Heart left ventricle (tissue), 16 donors: Measurements from ENCODE around the gene SMPD2. TPM values are rescaled to one million over a fixed set of nuclear protein-coding genes. Genes with fewer than 3 reads are reported as not detected.

ENCODE experiments used
- ATAC-seq, 4 donors: fragments of 200-7000 bp; cut with Tn5 transposase; one replicate each; pipeline ENCODE4 v1.9.1; 2020 to 2022; ENCODE audit warnings: moderate library complexity in 4 of 4, mild to moderate bottlenecking in 3 of 4, moderate number of reproducible peaks in 1 of 4
- DNase-seq, 5 donors: peaks; one replicate each; pipeline ENCODE4 v3.0.0-alpha.2; 2020
- H3K27ac ChIP-seq, 12 donors: fragments of 200-600 bp; sonication (generic) in 4 of 12; one replicate each; pipeline versions ENCODE4 v1.5.0 to v1.8.0; 2016 to 2022; ENCODE audit warnings: mild to moderate bottlenecking in 2 of 12
- H3K27me3 ChIP-seq, 9 donors: fragments of 200-600 bp; sonication (generic) in 2 of 9; one replicate each; pipeline versions ENCODE4 v1.5.1 to v1.8.0; 2016 to 2022; ENCODE audit warnings: mild to moderate bottlenecking in 3 of 9
- H3K36me3 ChIP-seq, 9 donors: fragments of 200-600 bp; sonication (generic) in 2 of 9; one replicate each; pipeline versions ENCODE4 v1.5.0 to v1.8.0; 2018 to 2022; ENCODE audit warnings: mild to moderate bottlenecking in 2 of 9
- H3K4me1 ChIP-seq, 12 donors: fragments of 200-600 bp; sonication (generic) in 4 of 12; one replicate each; pipeline versions ENCODE4 v1.5.0 to v1.8.0; 2016 to 2022; ENCODE audit warnings: mild to moderate bottlenecking in 3 of 12
- H3K4me3 ChIP-seq, 12 donors: fragments of 200-600 bp; sonication (generic) in 4 of 12; one replicate each; pipeline versions ENCODE4 v1.5.0 to v1.8.0; 2017 to 2022; ENCODE audit warnings: mild to moderate bottlenecking in 9 of 12, moderate library complexity in 4 of 12
- H3K9me3 ChIP-seq, 12 donors: fragments of 200-600 bp; sonication (generic) in 4 of 12; one replicate each; pipeline versions ENCODE4 v1.5.0 to v1.8.0; 2016 to 2022; ENCODE audit warnings: mild to moderate bottlenecking in 1 of 12
- POLR2A ChIP-seq, 2 donors: fragments of 450-650 bp; IDR thresholded peaks; one replicate each; pipeline ENCODE4 v1.6.1; 2017; ENCODE audit warnings: antibody characterized with exemption in 2 of 2, mild to moderate bottlenecking in 2 of 2, moderate library complexity in 2 of 2
- WGBS, 4 donors: extraction: QIAGEN DNeasy Blood & Tissue Kit in 2 of 4; methylation state at CpG; one replicate each; pipeline versions ENCODE4 v1.1.5 to v1.1.7; 2013 to 2018; 5-methylcytosine and 5-hydroxymethylcytosine counted together
- intact Hi-C, 10 donors: fragments of 100-400 bp; cut with DNase I; formaldehyde crosslinking; loops; one replicate each; pipeline versions ENCODE4 v1.11.1 to v1.14.2; 2022
- polyA plus RNA-seq, 2 donors: library from polyadenylated mRNA; stranded (reverse); fragments of 200-250 nt; gene quantifications; one replicate each; pipeline ENCODE4 v1.2.3, GENCODE V29; 2013
- total RNA-seq, 9 donors: library from RNA; depleted of rRNA in 2 of 9; stranded (reverse); fragments of >200 nt in 2 of 9; fragmentation: NEBNext Ultra II Directional in 3 of 9; extraction: Animal tissue kit (Norgen Biotek cat#: 25700) in 3 of 9; gene quantifications; one replicate each; pipeline versions ENCODE4 v1.1.0 to v1.2.4, GENCODE V29; 2016 to 2023
- TF ChIP-seq, protein P1 (sequence below), 12 donors: fragments of 200-600 bp; sonication (generic) in 4 of 12; IDR thresholded peaks; one replicate each; pipeline versions ENCODE4 v1.5.0 to v1.8.0; 2018 to 2022; ENCODE audit warnings: antibody characterized with exemption in 12 of 12, mild to moderate bottlenecking in 5 of 12
- donor health status: ischemic (EF 13 %, LVEDD 7.1; RV severe dilation, severe dysfunction).
- donor health status: healthy with polysubstance abuse.
- donor health status: DM: no; HTN: yes; CAD: no.
- donor health status: DM: no; HTN: no; CAD: no.
- donor health status: ischemic (EF 25% LVEDD 6.9; RV normal size, moderate dysfunction).
- donor health status: ischemic (EF 25% LVEDD 5.7; RV mildly dilated, moderate dysfunction).
- donor health status: healthy.
- donor health status: DM: yes; HTN: yes; CAD: no.
- donor health status: ischemic (EF 35%, LVEDD 5.7; RV mildly dilated, moderate dysfunction).
- donor health status: nonischemic (EF 11% LVEDD 7.7; RV severe dilation, severe dysfunction).
- donor health status: DM: yes; HTN: yes; CAD: no.
- donor health status: PGD.
- donor health status: ischemic (EF 29% LVEDD 5.4; RV normal size, mild dysfunction).
- donor health status: nonischemic (EF 23%, LVEDD 6.1; RV moderate dilation, normal function).

SMPD2 gene
- total and polyA plus RNA-seq, 11 donors: 2.0 to 9.6 (median 4.2) TPM

- TF ChIP-seq POLR2A (IDR thresholded peaks at IDR 0.05): no peak
- TF ChIP-seq, protein P1, sequence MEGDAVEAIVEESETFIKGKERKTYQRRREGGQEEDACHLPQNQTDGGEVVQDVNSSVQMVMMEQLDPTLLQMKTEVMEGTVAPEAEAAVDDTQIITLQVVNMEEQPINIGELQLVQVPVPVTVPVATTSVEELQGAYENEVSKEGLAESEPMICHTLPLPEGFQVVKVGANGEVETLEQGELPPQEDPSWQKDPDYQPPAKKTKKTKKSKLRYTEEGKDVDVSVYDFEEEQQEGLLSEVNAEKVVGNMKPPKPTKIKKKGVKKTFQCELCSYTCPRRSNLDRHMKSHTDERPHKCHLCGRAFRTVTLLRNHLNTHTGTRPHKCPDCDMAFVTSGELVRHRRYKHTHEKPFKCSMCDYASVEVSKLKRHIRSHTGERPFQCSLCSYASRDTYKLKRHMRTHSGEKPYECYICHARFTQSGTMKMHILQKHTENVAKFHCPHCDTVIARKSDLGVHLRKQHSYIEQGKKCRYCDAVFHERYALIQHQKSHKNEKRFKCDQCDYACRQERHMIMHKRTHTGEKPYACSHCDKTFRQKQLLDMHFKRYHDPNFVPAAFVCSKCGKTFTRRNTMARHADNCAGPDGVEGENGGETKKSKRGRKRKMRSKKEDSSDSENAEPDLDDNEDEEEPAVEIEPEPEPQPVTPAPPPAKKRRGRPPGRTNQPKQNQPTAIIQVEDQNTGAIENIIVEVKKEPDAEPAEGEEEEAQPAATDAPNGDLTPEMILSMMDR (IDR thresholded peaks at IDR 0.05): no peak
- Histone ChIP-seq H3K4me3 (no peak overlapping the region), H3K27me3 (no peaks in the 10 kb centered on the region), H3K36me3 (peaks cover 0 to 92% (median 74%) of the 10 kb centered on the region in 9 donors), H3K27ac (no peak overlapping the region), H3K4me1 (peaks cover 0 to 60% (median 34%) of the 10 kb centered on the region in 12 donors), H3K9me3 (no peaks in the 10 kb centered on the region)
- ATAC-seq: no peak
- intact Hi-C loops: no loop called here
- no peak for DNase-seq
- WGBS, 4 donors: 95 to 99% (median 97%) methylated on average over 2 of the region's 2 CpGs
Observed at GRCh38 chr6:109477184-109477583, 36.7 kb downstream of the SMPD2 start.

DNA sequence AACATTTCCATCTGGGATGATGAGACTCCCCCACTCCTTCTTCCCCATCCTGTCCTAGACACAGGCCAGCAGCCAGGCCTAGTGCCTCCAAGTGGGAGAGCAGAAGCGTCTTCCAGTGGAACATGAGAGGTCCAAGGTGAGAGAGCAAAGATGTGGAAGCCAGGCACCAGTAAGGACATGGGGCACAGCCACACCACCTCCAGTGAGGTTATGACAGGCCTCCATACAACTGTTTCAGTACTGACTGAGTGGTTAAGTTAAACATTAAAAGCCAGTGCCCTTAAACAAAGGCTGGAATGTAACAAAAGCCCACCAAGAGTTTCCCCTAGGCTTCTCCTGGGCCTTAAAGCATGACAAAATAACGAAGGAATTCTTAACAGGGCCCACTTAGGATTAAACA, 37.2 kb downstream of the SMPD2 start:
- TF ChIP-seq, protein P1 (IDR thresholded peaks at IDR 0.05): no peak
- TF ChIP-seq POLR2A (IDR thresholded peaks at IDR 0.05): no peak
- Histone ChIP-seq H3K27ac (no peak overlapping the region), H3K9me3 (no peaks in the 10 kb centered on the region), H3K36me3 (peaks cover 0 to 86% (median 68%) of the 10 kb centered on the region in 9 donors), H3K4me1 (peaks cover 0 to 64% (median 37%) of the 10 kb centered on the region in 12 donors), H3K27me3 (no peaks in the 10 kb centered on the region), H3K4me3 (peak overlapping the region in 1 of 12 donors; percentile 27)
- DNase-seq: no peak
- intact Hi-C loops: loop anchor here in 1 of 10 donors (2.0 kb wide), 1 partner anchor 23 kb away; the partner anchor contains the start of gene MICAL1
- 58 to 76% (median 67%) methylated on average over 2 of the region's 2 CpGs for WGBS, 4 donors
- no peak for ATAC-seq

DNA sequence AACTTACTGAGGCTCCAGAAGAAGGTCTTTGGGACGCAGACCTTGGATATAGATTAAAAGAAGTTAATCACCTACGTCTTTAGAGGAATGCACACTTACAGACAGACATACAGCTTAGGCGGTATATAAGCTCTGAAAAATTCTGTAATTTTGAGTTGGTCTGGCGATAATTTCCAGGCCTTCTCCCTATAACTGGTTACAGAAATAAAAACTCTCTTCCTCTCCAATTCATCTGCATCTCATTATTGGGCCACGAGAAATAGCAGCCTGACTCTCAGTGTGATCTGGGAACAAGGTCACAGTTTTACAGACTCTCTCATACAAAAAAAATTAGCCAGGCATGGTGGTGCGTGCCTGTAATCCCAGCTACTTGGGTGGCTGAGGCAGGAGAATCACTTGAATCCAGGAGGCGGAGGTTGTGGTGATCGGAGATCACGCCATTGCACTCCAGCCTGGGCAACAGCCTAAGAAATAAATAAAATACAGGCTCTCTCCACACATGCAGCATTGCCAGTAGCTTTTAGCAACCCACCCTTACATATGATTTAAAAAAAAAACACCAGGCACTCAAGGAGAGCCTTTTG, 37.8 kb downstream of the SMPD2 start:
- Histone ChIP-seq H3K27ac (no peak overlapping the region), H3K4me1 (peaks cover 0 to 64% (median 37%) of the 10 kb centered on the region in 12 donors), H3K36me3 (peaks cover 0 to 80% (median 63%) of the 10 kb centered on the region in 9 donors), H3K9me3 (no peaks in the 10 kb centered on the region), H3K27me3 (no peaks in the 10 kb centered on the region), H3K4me3 (peak overlapping the region in 1 of 12 donors; percentile 27)
- no peak for TF ChIP-seq POLR2A (IDR thresholded peaks at IDR 0.05)
- TF ChIP-seq, protein P1 (IDR thresholded peaks at IDR 0.05): no peak
- intact Hi-C loops: loop anchor here in 1 of 10 donors (2.0 kb wide), 1 partner anchor 24 kb away; the partner anchor contains the start of gene MICAL1
- 88 to 96% (median 91%) methylated on average over 9 of the region's 9 CpGs for WGBS, 4 donors
- DNase-seq (no peak), ATAC-seq (no peak)

GRCh38 chr6:109478841-109479624, 38.5 kb downstream of the SMPD2 start:
- Histone ChIP-seq H3K27ac (no peak overlapping the region), H3K4me1 (peaks cover 0 to 64% (median 39%) of the 10 kb centered on the region in 12 donors), H3K9me3 (no peaks in the 10 kb centered on the region), H3K27me3 (no peaks in the 10 kb centered on the region), H3K4me3 (peak overlapping the region in 2 of 12 donors; percentile 21 to 27), H3K36me3 (peaks cover 0 to 73% (median 55%) of the 10 kb centered on the region in 9 donors)
- no peak for DNase-seq
- TF ChIP-seq, protein P1 (IDR thresholded peaks at IDR 0.05): no peak
- no peak for TF ChIP-seq POLR2A (IDR thresholded peaks at IDR 0.05)
- WGBS, 4 donors: 91 to 95% (median 93%) methylated on average over 5 of the region's 5 CpGs
- intact Hi-C loops: loop anchor here in 1 of 10 donors (2.0 kb wide), 1 partner anchor 24 kb away; the partner anchor contains the start of gene MICAL1
- no peak for ATAC-seq
